ENCODE measurements around the gene PDE9A.

DNA sequence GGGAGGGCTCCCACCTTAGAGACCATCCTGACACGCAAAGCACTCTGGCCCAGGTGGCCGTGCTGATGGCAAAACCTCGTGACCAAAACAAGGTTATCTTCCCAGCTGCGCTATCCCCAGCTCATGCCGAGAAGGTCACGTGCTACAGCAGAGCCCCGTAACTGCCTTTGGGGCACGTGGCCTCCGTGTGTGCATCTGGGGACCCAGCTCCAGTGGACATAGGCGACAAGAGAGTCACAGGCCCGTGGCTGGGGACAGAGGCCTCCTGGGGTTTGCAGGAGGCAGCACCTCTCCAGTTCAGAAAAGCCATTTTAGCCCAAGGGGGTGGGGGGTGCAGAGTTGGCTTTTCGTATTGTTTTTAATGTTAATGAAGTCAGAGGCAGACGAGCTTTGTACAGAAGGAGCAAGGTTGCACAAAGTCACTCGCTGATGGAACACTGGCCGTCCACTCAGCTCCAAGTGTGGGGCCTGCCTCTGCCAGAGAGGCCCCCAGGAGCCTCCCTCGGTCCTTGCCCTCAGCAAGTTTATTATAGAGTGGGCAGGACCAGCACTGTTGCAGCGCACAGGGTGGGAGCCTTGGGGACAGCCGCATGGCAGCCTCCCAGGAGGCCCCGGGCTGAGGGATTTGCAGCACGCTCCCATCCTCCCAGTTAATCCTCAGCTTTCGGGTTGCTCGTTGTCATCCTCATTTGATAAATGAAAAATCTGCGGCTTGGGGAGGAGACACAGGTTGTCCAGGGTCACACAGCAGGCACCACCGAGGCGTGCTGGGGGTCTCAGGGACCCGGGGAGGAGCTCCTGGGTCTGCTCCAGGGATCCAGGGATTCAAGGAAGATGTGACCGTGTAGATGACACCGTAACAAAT, 8.0 kb upstream of the PDE9A start:
- TF ChIP-seq, protein P1, sequence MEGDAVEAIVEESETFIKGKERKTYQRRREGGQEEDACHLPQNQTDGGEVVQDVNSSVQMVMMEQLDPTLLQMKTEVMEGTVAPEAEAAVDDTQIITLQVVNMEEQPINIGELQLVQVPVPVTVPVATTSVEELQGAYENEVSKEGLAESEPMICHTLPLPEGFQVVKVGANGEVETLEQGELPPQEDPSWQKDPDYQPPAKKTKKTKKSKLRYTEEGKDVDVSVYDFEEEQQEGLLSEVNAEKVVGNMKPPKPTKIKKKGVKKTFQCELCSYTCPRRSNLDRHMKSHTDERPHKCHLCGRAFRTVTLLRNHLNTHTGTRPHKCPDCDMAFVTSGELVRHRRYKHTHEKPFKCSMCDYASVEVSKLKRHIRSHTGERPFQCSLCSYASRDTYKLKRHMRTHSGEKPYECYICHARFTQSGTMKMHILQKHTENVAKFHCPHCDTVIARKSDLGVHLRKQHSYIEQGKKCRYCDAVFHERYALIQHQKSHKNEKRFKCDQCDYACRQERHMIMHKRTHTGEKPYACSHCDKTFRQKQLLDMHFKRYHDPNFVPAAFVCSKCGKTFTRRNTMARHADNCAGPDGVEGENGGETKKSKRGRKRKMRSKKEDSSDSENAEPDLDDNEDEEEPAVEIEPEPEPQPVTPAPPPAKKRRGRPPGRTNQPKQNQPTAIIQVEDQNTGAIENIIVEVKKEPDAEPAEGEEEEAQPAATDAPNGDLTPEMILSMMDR (IDR thresholded peaks at IDR 0.05) = no peak
- TF ChIP-seq MAZ (IDR thresholded peaks at IDR 0.05; ENCODE audit: borderline replicate concordance, low read depth, low read length) = no peak
- TF ChIP-seq, protein P2, sequence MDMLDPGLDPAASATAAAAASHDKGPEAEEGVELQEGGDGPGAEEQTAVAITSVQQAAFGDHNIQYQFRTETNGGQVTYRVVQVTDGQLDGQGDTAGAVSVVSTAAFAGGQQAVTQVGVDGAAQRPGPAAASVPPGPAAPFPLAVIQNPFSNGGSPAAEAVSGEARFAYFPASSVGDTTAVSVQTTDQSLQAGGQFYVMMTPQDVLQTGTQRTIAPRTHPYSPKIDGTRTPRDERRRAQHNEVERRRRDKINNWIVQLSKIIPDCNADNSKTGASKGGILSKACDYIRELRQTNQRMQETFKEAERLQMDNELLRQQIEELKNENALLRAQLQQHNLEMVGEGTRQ (IDR thresholded peaks at IDR 0.05) = no peak

Data from A549 (cell line).